Measurements from ENCODE around the gene CCDC40.

The CCDC40 gene

GRCh38 chr17:80000136-80000535, 36.3 kb upstream of the CCDC40 start:
- DNase-seq = no peak

GRCh38 chr17:80000981-80001775, 35.3 kb upstream of the CCDC40 start:
- DNase-seq = peak in 7 of 14 donors; percentile 13 to 69 (median 35)

DNA sequence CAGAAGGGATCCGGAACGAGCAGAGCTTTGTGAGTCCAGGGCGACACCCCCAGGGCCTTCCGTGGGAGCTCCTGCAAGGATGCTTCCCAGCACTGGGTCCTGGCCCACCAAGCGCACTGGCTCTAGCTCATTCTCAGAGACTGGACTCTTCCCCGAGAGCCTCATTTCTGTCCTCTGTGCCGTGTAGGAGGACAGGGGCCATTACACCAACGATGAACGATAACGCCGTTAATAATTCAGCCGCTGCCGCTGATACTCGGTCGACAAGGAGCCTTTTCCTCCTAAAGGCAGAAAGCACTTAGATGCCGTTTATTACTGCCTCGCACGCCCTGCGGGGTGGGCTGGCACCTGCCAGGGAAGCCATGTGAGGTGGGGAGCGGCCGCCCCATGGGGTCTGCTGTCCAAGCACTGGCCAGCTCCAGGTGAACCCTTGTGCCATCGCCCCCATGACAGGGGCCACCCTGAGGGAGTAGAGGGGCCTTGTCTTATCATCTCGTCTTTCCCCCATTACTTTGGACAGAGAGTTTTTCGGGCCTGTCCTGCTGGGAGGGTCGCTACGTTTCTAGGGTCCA, 34.3 kb upstream of the CCDC40 start:
- DNase-seq = no peak

DNA sequence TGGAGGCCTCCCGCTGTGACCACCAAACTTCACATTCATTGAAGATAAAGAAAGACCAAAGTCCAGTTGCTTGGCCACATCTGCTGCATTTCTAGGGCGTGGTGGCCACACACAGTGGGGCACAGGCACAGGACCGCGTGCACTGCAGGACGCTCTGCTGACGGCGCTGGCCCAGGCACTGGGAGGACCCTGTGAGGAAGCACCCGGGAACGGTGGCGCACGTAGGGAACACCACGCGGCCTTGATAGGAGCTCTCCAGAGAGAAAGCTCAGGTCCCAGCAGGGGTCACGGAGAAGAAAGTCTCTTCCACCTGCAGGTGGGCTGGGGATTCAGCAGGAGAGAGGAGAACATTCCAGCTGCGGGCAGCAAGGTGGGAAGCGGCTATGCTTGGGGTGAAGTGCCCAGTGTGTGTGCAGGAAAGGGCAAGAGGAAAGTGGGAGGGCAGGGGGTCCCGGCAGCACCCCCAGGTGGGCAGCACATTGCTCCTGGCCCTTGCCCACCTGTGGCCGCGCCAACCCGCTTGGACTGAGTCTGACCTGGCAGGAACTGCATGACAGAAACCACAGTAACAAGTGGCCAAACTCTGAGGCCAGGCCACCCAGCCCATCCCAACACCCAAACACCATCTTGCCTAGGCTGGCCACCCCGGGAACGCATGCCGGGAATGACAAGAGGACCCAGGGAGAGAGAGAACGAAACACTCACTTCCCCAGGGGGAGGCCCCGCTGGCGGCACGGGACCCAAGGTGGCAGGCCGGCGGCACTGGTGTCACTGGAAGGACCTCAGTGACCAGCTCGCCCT, 33.6 kb upstream of the CCDC40 start:
- no peak for DNase-seq

- DNase-seq = no peak
Observed at GRCh38 chr17:80003969-80004368, 32.5 kb upstream of the CCDC40 start.

DNA sequence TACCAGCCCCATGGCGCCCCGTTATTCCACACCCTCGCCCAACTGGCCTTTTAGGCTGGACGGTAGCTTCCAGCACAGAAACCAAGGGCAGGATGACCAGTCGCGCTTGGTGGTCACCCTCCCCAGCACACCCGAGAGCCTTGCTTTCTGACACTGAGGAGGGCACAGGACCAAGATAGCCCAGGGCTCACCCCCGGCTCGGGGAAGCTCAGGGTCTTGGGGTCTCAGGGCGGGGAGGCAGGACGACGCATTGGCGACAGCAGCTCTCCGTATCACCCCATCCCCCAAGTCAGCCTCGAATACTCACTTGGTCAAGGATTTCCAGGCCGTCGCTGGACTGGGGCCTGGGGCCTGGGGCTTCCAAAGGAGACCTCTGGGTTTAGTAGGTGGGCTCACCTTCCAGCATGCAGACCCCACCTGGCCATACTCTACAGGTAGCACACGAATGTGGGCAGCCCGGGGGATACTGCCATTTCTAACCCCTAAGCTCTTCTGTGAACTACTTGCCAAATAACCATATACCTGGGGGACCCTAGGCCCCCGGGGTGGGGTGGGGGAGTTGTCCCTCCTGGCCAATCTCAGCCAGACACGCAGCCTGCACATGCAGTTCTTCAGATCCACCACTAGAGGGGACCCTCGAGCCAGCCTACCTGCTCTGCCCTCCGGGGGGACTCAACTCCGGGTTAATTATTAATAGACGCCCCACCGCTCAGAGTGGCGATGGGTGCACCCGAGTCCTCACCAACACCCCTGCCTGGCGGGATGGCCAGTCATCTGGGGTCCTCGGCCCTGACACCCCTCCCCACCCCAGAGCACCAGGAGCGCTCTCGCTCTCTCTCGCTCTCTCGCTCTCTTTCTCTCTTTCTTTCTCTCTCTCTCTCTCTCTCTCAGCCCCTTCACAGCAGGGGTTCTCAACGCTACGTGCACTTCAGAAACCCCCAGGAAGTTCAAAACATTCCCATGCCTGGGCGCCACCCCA, 30.8 kb upstream of the CCDC40 start:
- peak in 10 of 14 donors; percentile 12 to 43 (median 20) for DNase-seq

- DNase-seq = no peak
Observed at GRCh38 chr17:80006339-80006720, 30.1 kb upstream of the CCDC40 start.

GRCh38 chr17:80006811-80007752, 29.4 kb upstream of the CCDC40 start:
- DNase-seq = no peak

- no peak for DNase-seq
Observed at GRCh38 chr17:80007939-80008338, 28.5 kb upstream of the CCDC40 start.

GRCh38 chr17:80008383-80008840, 28.0 kb upstream of the CCDC40 start:
- DNase-seq = peak in 11 of 14 donors; percentile 10 to 67 (median 30)

GRCh38 chr17:80008848-80009247, 27.6 kb upstream of the CCDC40 start:
- no peak for DNase-seq

- no peak for DNase-seq
Observed at GRCh38 chr17:80009391-80010282, 26.8 kb upstream of the CCDC40 start.

DNA sequence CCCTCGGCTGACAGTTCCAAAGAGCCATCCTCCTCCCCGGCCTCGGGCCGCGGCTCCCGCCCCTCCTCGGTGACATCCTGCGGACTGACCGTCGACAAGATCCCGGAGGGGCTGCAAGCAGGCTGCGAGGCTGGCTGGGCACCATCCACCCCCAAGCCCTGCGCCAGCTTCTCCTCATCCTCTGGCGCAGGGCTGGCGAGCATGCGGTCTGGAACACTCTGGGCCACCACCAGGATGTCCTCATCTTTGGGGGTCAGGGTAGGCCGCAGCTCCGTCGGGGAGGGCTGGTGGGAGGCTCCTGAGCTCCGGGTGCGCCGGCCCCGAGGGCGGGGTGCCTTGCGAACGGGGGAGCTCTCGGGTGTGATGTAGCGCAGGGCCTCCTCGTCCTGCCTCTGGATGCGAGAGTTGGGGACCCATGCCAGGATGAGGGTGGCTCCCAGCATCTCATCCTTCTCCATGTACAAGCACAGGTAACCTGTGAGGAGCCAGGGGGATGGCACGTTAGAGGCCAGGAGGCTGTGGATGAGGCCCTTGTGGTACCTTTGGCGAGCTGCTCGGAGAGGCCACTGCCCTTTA, 26.1 kb upstream of the CCDC40 start:
- DNase-seq = no peak

- no peak for DNase-seq
Observed at GRCh38 chr17:80011989-80012555, 24.4 kb upstream of the CCDC40 start.

- DNase-seq = no peak
Observed at GRCh38 chr17:80012765-80013741, 23.4 kb upstream of the CCDC40 start.

DNA sequence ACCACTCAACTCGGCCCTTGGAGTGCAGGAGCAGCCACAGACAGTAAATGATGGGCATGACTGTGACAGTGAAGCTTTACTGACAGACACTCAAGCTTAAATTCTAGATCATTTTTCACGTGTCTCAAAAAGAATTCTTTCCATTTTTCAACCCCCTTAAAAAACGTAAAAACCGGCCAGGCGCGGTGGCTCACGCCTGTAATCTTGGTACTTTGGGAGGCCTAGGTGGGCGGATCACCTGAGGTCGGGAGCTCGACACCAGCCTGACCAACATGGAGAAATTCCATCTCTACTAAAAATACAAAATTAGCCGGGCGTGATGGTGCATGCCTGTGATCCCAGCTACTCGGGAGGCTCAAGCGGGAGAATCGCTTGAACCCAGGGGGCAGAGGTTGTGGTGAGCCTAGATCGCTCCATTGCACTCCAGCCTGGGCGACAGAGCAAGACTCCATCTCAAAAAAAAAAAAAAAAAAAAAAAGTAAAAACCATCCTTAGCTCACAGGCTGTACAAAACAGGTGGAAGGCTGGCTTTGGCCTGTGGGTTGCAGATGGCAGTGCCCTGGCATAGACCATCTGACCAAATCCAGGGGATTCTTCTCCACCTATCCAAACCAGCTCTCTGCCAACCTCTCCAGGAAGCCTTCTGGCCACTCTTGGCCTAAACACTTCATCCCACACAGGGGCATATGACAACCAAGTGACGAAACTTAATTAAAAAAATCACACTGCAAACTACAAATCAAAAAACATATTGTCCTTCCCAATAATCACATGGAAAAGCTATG, 19.0 kb upstream of the CCDC40 start:
- DNase-seq = peak in 1 of 14 donors; percentile 95

Data from C1 segment of cervical spinal cord (tissue), 14 donors.